GM18511 (cell line): ENCODE results near the gene UNC13D.
"Not testable (repeated sequence)": the region's sequence is repeated elsewhere in the genome, so short reads cannot be mapped to it uniquely, and the experiment has no call there.

Experiments used
- ATAC-seq: cut with Tn5 transposase; IDR thresholded peaks from one replicate; pipeline ENCODE4 v1.9.1; 2021; ENCODE audit warnings: mild to moderate bottlenecking, moderate library complexity; ENCODE audit not compliant: unreplicated experiment

UNC13D gene

DNA sequence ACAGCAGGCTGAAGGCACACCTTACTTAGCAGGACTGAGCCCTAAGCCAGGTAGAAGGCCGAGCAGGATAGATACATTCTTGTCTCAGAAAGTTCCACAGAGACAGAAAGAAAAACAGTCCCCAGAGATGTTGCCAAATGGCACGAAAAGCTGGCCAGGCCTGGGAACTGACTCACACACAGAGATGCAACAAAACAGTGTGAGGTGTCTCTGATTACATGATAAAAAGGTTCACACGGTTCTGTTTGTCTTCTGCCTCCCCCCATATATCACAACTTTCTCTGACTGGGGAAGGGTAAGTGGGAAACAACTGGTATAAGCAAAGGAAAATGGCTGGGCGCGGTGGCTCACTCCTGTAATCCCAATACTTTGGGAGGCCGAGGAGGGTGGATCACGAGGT lies 9.2 kb upstream of the UNC13D start:
- ATAC-seq: no peak

DNA sequence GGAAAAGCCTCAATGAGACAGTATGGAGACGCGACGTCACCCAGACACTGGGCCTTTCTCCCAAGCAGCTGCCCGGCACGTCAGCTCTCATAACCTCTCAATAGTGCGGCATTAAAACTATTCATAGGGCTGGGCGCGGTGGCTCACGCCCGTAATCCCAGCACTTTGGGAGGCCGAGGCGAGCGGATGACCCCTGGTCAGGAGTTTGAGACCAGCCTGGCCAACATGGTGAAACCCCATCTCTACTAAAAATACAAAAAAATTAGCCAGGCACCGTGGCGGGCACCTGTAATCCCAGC lies 7.4 kb upstream of the UNC13D start:
- ATAC-seq: not testable (repeated sequence)

DNA sequence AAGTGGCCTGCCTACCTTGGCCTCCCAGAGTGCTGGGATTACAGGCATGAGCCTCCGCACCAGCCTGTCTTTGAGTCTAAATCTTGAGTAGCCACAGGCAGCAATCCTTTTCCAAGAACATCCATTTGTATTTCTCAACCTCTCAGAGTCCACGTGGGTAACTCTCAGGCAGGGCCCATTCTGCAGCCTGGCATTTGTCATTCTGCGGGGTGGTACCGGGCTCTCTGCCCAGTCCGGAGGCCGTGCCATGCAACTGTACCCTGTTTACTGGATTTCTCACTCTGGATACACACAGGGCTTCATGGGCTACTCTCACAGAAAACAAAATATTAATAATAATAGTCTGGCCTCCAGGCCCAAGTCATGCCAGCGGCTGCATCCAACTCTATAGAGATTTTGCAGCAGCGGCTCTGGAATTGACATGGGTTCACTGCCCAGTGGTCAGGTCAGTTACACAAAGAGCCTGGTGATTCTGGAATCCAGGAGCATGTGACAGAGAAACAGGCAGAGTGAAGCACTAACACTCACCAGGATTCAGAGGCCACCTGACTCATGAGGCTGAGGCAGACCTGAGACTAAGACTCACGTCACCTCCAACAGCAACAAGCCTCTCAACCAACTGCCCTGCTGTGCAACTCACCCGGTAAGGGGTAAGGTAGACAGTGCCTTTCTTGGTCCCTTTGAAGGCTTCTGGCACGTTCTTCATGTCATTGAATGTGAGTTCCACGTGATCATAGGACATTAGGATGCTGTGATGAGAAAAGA lies 6.9 kb upstream of the UNC13D start:
- no peak for ATAC-seq

DNA sequence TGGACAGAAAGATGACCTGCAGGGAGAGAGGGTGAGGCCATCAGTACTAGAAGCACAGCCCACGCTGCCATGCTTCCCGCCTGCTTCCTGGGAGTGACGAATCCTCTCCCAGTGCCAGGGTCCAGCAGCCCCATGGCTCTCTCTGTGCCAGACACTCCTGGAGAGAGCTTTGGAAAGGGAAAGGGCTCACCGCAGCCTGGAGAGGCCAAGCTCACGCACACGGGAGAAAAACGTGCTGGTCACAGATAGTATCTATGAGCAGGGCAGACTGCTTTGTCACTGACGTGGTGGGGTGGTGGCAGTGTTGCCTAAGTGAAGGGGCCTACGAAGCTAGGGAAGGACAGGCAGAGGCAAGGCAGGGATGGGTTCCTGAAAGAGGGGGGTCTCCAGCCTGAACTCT lies 5.5 kb upstream of the UNC13D start:
- no peak for ATAC-seq

DNA sequence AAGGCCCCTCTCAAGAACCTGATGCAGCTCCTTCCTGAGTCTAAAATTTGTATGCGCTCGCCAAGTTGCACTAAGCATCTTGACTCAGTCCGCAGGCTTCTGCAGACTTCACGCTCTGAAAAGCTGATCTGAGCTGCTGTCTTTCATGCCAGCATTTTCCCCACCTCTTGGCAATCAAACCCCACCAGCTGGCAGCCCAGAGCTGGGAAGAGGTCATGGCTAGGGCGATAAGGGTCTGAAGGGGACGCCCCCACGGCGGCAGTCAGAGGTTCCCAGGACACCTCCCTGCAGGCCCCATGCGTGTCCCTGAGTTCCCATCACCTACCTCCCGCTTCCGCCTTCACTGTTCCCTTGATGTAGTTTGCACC lies 5.1 kb upstream of the UNC13D start:
- ATAC-seq: no peak

DNA sequence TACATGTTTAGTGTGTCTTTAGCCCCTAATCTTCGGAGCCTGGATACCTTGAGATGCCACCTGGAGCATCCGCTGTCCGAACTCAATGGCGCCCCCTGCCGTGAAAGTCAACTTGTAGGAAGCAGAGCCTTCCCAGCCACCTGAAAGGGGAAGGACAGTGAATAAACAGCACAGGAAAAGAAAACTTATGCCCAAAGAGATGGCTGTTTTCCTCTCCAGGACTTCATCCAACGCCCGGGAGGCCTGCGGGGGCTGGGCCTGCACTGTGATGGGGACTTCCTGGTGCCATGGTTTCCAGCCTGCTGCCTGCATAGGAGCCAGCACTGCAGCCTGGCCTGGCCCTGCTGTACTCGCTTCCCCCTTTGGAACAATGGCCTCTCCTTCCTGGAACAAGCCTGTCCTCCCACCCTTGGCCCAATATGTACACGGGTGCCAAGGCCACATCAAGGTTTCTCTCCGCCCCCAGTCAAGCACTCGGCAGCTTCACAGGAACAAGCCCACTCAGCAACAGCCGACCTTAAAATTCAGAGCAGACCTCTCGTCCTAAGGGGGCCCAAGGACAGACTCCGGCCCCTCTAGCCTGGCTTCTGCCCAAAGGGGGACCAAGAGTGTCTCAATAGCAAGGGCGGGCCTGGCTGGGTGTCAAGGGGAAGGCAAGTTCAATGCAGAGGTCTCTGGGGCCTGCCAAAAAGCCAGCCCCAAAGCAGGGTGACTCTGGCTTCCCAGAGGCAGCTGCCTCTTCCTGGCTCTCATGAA lies 4.5 kb upstream of the UNC13D start:
- no peak for ATAC-seq

DNA sequence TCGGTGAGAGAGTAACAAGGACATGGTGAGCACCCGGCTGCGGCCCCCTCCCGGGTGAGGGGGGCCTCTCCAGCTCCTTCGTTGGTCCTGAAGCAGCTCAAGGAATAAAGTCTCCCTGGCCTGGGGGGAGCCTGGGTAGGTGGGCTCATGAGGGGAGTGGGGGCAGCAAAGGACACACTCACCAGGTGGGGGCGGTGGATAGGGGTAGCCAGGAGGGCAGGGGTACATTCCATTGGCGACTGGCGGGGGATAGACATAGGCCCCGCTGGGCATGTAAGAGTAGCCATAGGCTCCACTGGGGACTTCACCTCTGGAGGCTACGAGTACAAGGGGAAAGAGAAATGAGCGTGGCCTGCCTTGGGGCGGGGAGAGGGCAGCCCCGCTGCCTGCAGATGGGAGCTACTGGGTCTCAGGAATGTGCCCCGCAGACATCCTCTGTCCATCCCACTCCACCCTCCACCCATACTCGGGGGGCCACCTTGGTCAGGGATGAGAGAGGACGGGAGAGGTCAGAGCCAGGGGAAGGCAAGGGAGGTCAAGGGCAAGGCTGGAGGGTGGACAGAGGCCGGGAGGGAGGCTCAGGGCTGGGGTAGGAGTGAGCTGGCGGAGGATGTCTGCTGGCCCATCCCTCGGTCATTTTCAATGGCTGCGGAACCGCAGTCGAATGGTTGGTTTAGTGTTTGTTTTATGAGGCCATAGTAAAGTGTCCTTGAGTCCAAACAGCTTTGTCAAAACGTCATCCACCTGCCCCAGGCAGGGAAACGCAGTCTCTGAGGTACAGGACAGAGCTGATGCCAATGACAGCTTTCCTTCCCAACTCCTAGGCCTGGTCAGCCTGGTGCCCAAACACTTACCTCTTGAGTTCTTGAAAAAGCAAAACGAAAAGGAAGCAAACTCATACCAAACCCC lies 3.7 kb upstream of the UNC13D start:
- no peak for ATAC-seq

DNA sequence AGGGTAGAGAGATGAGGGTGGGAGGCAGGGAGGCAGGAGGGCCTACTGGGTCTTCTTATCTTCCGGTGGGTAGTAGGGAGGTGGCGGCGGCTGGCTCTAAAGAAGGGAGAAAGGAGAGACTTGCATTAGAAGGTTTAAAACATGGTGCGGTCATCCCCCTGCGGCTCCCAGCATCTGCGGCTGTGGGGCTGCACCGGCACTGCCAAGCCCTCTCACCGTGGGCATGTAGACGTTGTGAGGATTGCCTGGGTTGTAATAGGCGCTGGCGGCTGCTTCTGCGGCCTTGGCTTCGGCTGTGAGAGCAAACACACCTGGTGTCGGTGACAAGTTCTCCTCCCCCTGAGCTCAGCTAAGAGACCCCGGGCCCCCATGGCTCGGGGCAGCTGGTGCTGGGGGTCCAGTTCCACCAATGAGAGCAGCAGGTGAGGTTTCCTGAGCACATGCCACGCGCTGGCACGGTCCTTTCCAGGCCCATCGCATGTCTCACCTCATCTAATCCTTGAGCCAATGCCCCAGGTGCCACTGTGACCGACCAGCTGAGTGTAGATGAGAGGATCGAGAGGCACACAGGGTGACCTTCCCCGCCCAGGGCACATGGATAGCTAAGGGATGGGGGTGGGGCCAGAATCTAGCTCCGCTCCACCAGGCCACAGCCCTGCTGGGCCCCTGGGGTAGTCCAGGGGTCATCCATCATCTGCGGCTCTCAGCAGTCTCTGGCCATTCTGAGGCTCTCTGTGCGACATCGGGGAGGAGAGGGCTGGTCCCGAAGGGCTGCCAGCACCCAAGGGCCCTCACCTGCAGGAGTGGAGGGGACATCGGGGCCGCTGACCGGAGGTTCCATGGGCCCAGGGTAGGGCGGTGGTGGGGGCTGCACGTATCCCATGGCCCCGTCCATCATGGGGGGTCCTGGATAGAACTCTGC lies 2.7 kb upstream of the UNC13D start:
- ATAC-seq: no peak

DNA sequence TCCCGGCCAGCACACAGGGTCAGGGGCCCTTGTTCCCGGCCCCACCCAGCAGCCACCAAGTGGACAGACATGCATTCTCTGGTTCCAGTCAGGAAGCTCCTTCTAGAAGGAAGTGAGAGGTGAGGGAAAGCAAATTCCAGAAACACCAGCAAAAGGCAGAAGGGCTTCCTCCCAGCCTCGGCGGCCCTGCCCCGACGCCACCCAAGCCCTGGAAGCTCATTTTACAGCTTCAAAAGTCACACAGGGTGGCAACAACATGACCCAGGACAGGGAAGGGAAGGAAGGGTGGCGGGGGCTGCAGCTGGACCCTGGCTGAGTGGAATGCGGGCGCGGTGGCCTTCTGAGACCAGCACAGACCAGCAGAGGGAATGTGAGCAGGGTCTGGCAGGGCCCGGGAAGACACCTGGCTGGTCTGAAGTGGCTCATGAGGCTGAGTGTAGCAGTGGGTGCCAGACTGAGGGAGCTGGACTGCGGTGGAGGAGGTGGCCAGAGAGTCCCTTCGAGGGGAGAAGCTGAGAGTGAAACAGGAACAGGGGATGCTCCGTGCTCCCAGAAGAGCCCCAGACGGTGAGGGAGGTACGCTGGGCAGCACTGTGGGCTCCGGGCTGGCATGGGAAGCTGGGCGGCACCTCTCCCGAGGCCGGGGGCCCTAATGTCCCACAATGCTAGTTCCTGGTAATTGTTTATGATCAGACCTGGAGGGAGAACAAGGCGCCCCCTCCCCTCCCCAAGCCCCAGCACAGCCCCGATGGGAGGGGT lies 1.9 kb upstream of the UNC13D start:
- ATAC-seq: no peak

DNA sequence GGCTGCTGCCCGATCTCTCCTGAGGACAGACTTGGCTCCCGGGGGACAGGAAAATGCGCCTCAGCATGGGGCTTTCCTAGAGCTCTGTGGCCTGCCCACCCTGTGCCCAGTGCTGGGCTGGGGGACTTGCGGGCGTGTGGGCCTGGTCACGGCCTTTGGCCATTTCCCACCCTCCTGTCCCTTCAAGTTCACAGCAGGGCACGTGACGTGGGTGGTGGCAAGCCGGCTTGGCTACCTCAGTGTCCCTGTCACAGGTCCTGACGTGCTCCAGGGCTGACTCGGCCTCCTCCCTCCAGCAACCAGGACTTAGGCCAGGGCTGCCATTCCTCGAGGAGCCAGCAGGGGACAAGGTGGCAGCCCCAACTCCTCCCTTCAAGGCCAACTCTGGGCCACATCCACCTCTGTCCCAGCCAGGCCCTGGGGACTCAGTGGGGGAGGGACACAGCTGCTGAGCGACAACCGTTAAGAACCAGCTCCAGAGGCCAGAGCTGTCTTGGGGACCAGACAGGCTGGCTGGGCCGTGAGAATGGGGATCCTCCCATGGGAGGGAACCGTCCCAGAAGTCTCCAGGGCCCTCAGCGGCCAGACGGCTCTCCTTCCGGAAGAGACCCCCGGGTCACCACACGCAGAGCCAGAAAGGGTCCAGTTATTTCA lies 981 bp upstream of the UNC13D start:
- ATAC-seq: peak; percentile 78

DNA sequence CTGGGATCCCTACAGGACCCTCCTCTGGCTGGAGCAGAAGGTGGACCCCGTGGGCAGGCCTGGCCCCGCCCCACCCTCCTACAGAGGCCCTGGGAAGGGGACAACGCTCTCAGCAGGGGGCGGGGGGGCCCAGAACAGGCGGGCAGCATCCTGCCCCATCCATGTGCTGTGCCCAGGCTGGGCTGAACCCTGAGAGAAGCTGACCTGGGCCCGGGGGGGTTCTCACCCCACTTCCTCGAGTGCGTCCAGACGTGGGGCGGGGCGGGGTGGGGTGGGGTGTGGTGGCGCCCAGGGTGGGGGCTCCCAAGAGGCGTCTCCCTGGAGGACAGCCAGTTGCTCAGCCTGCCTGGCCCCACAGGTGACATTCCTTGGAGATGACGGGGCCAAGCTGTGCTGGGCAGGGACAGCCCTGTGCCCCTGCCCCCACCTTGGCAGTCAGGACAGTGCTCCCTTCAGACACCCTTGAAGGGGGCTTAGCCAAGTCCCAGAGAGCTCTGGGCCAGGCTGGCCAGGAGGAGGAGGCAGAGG lies 390 bp upstream of the UNC13D start:
- ATAC-seq: peak; percentile 27

DNA sequence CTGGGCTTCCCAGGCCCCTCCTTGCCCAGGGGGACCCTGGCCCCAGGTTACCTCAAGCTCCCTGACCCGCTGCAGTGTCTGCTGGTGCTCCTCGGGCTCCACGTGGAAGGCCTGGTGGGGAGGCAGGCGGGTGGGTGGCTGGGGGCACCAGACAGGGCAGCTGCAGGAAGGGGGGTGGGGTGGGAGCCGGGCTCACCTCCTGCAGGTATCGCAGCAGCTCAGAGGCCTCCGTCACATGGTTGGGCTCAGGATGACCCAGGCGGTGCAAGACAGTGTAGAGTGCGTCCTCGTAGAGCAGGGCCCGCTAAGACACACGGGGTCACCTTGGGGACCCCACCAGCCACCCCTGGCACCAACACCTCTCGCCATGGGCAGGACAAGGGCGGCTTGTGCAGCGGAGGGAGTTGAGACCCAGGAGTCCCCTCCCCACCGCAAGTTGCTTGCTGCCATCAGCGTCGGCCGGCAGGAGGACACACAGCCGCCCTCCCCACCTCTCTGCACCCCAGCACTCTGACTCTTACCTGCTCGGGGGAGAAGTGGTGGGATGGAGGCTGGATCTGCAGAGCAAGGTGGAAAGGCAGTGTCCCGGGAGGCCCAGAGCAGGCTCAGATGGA lies 1.1 kb downstream of the UNC13D start:
- ATAC-seq: no peak

DNA sequence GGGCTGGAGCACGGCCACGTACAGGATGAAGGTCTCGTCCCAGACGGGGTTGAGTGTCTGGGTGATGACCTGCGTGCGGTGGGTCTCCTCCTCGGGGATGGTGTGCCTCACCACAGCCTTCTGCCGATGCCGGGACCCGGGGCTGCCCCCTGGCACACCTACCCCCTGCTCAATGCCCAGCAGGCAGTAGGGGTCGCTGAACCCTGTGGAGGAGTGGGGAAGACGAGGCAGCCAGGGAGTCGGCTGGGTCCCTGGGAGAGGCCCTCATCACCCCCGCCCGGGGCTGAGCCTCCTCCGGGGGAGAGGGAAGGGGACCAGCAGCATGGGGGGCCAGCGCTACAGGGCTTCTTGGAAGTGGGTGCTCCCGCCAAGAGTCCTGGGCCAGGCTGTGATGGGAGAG lies 1.8 kb downstream of the UNC13D start:
- ATAC-seq: no peak

DNA sequence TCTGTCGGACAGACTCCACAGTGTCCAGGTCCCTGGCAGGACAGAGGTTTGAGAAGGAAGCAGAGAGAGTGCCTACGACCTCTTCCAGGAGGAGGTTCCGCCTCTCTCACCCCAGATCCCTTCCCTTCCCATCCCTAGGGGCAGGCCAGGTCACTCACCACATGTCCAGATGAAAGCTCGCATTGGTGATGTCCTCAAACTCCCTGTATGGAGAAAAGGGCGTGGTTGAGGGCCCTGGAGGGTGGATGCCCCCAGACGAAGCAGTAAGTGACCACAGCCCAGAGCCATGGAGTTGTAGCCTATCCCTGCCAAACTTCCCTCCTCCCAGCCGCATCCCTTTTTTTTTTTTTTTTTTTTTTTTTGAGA lies 3.4 kb downstream of the UNC13D start:
- ATAC-seq: no peak

DNA sequence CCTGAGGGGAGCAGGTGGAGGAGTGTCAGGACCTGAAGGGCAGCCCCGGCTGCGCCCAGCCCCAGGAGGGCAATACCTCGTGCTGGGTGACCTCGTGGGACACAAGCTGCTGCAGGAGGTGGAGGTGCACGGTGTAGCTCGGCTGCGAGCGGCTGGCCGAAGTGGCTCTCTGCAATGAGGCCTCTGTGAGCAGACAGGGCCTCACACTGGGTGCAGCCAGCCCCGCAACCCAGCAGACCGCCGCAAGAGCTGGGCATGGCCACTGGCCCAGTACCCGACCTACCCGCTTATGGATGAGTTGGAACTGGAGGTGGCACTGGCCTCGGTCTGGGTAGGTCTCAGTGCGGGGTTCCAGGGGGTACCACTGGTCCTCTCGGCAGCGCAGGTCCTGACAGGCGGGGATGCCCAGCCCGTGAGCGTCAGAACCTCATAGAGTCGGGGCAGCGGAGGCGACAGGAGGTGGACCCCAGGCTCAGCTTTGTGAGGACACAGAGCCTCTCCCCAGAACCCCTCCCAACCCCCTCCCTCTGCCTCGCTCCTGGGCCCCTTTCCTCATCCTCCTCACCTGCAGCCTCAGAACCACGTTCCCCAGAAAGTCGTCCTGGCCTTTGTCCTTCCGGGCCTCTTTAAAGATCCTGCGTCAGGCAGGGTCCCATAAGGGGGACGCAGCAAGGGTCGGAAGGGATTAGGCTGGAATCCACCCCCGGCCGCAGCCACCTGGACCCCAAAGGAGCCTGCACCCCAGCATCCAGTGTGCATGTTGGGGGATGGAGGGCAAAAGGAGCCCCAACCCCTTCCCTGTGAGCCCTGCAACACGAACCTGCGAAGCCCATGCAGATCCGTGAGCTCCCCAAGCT lies 4.0 kb downstream of the UNC13D start:
- no peak for ATAC-seq

DNA sequence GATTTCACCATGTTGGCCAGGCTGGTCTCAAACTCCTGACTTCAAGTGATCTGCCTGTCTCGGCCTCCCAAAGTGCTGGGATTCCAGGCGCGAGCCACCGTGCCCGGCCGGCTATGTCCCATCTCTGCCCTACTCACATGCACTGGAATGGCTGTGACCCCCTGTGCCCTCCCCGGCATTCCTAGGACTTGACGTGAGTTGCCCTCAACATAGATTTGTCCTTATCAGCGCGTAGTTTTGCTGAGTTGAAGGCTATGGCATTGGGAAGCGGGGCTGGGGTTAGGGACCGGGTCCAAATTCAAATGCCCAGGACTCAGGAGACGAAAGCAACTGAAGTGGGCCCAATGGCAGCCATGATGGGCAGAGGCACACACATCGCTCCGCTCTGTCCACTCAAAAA lies 5.8 kb downstream of the UNC13D start:
- ATAC-seq: no peak

DNA sequence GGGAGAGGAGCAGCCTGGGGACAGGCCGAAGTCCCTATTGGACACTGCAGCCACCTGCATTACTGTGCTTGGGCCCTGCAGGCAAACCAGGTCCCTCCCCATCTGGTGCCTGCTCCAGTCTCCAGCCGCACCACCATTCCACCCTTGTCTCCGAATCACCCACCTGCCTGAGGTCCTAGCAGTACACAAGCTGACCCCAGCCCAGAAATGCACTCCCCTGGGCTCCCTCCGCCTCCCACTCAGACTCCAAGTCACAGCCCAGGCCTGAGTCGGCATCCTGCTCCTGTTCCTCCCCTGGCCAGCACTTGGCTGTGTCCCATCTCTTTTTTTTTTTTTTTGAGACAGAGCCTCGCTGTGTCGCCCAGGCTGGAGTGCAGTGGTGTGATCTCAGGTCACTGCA lies 6.3 kb downstream of the UNC13D start:
- no peak for ATAC-seq

DNA sequence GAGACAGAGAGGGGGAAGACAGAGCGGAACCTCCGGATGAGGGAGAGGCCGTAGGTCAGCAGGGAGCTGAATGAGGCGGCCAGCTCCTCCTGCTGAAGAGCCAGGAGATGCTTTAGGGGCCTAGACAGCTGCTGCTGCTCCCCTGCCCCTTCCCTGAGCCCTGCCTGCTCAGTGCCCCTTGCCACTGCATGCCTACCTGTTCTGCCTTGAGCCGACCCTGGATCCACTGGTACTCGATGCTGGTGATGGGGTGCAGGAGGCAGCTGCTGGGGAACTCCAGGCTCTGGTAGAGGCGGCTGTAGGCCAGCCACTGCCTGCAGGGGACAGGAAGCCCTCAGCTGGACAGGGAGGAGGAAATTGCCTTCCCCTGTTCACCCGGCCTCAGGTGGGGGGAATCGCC lies 7.6 kb downstream of the UNC13D start:
- ATAC-seq: no peak
